Measurements from ENCODE around the gene TGM2. TPM values are rescaled to one million over a fixed set of nuclear protein-coding genes. Genes with fewer than 3 reads are reported as not detected.

TGM2 gene
- 9.6 TPM for total RNA-seq

GRCh38 chr20:38165089-38165965 is at the start of gene TGM2:
Gene TGM2 (minus strand): TSS chr20:38165270. CDS start chr20:38165198, 72 bp downstream.
- ATAC-seq, result peak; percentile 77

GRCh38 chr20:38214256-38215193 is 49.5 kb upstream of the TGM2 start:
- ATAC-seq, result no peak

GRCh38 chr20:38213607-38213940 is 48.5 kb upstream of the TGM2 start:
- ATAC-seq, result no peak

GRCh38 chr20:38212806-38213606 is 47.9 kb upstream of the TGM2 start:
- no peak for ATAC-seq

GRCh38 chr20:38211200-38212097 is 46.4 kb upstream of the TGM2 start:
- ATAC-seq, result no peak

- ATAC-seq, result no peak
Measured at GRCh38 chr20:38210741-38211140, 45.7 kb upstream of the TGM2 start.

GRCh38 chr20:38209736-38210405 is 44.8 kb upstream of the TGM2 start:
- no peak for ATAC-seq

- no peak for ATAC-seq
Measured at GRCh38 chr20:38209054-38209675, 44.1 kb upstream of the TGM2 start.

GRCh38 chr20:38208523-38208922 is 43.5 kb upstream of the TGM2 start:
- no peak for ATAC-seq

GRCh38 chr20:38208088-38208487 is 43.0 kb upstream of the TGM2 start:
- peak; percentile 26 for ATAC-seq

GRCh38 chr20:38207621-38208020 is 42.6 kb upstream of the TGM2 start:
- no peak for ATAC-seq

- no peak for ATAC-seq
Measured at GRCh38 chr20:38205001-38205400, 39.9 kb upstream of the TGM2 start.

- no peak for ATAC-seq
Measured at GRCh38 chr20:38203981-38204357, 38.9 kb upstream of the TGM2 start.

- no peak for ATAC-seq
Measured at GRCh38 chr20:38203337-38203980, 38.4 kb upstream of the TGM2 start.

- ATAC-seq, result no peak
Measured at GRCh38 chr20:38202982-38203293, 37.9 kb upstream of the TGM2 start.

GRCh38 chr20:38202153-38202981 is 37.3 kb upstream of the TGM2 start:
- no peak for ATAC-seq

- peak; percentile 50 for ATAC-seq
Measured at GRCh38 chr20:38201356-38201755, 36.3 kb upstream of the TGM2 start.

GRCh38 chr20:38200646-38201045 is 35.6 kb upstream of the TGM2 start:
- no peak for ATAC-seq
